Measurements from ENCODE around the gene RSPH4A.

Gene RSPH4A

GRCh38 chr6:116680880-116681672 lies 64.8 kb downstream of the RSPH4A start, which contains the start of gene KPNA5 (continued):
- TF ChIP-seq ZNF274 (IDR thresholded peaks at IDR 0.05; ENCODE audit: low read length) (no peak), ZNF274 (tag by site-specific recombination; IDR thresholded peaks at IDR 0.05; ENCODE audit: borderline replicate concordance) (no peak), GLI4 (tag by site-specific recombination; IDR thresholded peaks at IDR 0.05) (no peak), ZNF629 (tag by site-specific recombination; IDR thresholded peaks at IDR 0.05) (peak; percentile 58), YY2 (tag by site-specific recombination; IDR thresholded peaks at IDR 0.05) (peak; percentile 89), ZNF335 (tag by site-specific recombination; conservative IDR thresholded peaks at IDR 0.05) (peak; percentile 47), MZF1 (tag by site-specific recombination; IDR thresholded peaks at IDR 0.05; ENCODE audit: borderline replicate concordance) (no peak), ZNF664 (tag by site-specific recombination; IDR thresholded peaks at IDR 0.05) (peak; percentile 74), GLIS1 (tag by site-specific recombination; IDR thresholded peaks at IDR 0.05) (no peak; the same call in 1 of the 2 replicates), ZNF366 (tag by site-specific recombination; conservative IDR thresholded peaks at IDR 0.05) (0 out of 2 replicates have a peak, but pooled peaks have one; percentile 42), SP2 (tag by site-specific recombination; IDR thresholded peaks at IDR 0.05) (peak; percentile 75), ZBTB11 (tag by site-specific recombination; conservative IDR thresholded peaks at IDR 0.05; ENCODE audit: low read depth) (peak; percentile 72), ZNF785 (tag by site-specific recombination; IDR thresholded peaks at IDR 0.05) (no peak), ZNF16 (tag by site-specific recombination; IDR thresholded peaks at IDR 0.05; ENCODE audit: low read depth) (no peak), ZNF830 (tag by site-specific recombination; IDR thresholded peaks at IDR 0.05; ENCODE audit: low read depth) (no peak), ZNF549 (tag by site-specific recombination; IDR thresholded peaks at IDR 0.05) (no peak), ZNF610 (tag by site-specific recombination; IDR thresholded peaks at IDR 0.05; ENCODE audit: borderline replicate concordance) (no peak; the same call in 1 of the 2 replicates), ZBTB20 (tag by site-specific recombination; IDR thresholded peaks at IDR 0.05) (peak; percentile 93), IKZF3 (tag by site-specific recombination; IDR thresholded peaks at IDR 0.05) (no peak; the same call in 1 of the 2 replicates), FEZF1 (tag by site-specific recombination; IDR thresholded peaks at IDR 0.05) (no peak), ZNF571 (tag by site-specific recombination; IDR thresholded peaks at IDR 0.05) (no peak), ZNF24 (tag by site-specific recombination; IDR thresholded peaks at IDR 0.05) (peak; percentile 98), ZFP37 (tag by site-specific recombination; IDR thresholded peaks at IDR 0.05) (peak; percentile 78; the same call in 1 of the 2 replicates), ZNF2 (tag by site-specific recombination; IDR thresholded peaks at IDR 0.05) (peak; percentile 42; the same call in 1 of the 2 replicates), ZNF341 (tag by site-specific recombination; IDR thresholded peaks at IDR 0.05; ENCODE audit: low read depth) (peak; percentile 54)
- TF ChIP-seq, protein P1, sequence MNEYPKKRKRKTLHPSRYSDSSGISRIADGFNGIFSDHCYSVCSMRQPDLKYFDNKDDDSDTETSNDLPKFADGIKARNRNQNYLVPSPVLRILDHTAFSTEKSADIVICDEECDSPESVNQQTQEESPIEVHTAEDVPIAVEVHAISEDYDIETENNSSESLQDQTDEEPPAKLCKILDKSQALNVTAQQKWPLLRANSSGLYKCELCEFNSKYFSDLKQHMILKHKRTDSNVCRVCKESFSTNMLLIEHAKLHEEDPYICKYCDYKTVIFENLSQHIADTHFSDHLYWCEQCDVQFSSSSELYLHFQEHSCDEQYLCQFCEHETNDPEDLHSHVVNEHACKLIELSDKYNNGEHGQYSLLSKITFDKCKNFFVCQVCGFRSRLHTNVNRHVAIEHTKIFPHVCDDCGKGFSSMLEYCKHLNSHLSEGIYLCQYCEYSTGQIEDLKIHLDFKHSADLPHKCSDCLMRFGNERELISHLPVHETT (tag by site-specific recombination; IDR thresholded peaks at IDR 0.05): no peak
- TF ChIP-seq, protein P2, sequence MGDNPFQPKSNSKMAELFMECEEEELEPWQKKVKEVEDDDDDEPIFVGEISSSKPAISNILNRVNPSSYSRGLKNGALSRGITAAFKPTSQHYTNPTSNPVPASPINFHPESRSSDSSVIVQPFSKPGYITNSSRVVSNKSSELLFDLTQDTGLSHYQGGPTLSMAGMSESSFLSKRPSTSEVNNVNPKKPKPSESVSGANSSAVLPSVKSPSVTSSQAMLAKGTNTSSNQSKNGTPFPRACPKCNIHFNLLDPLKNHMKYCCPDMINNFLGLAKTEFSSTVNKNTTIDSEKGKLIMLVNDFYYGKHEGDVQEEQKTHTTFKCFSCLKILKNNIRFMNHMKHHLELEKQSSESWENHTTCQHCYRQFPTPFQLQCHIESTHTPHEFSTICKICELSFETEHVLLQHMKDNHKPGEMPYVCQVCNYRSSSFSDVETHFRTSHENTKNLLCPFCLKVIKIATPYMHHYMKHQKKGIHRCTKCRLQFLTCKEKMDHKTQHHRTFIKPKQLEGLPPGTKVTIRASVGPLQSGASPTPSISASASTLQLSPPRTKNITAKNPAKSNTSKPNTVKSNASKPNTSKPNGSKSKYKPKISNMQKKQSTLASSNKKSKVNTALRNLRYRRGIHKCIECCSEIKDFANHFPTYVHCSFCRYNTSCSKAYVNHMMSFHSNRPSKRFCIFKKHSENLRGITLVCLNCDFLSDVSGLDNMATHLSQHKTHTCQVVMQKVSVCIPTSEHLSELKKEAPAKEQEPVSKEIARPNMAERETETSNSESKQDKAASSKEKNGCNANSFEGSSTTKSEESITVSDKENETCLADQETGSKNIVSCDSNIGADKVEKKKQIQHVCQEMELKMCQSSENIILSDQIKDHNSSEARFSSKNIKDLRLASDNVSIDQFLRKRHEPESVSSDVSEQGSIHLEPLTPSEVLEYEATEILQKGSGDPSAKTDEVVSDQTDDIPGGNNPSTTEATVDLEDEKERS (tag by site-specific recombination; IDR thresholded peaks at IDR 0.05): no peak
- TF ChIP-seq, protein P3, sequence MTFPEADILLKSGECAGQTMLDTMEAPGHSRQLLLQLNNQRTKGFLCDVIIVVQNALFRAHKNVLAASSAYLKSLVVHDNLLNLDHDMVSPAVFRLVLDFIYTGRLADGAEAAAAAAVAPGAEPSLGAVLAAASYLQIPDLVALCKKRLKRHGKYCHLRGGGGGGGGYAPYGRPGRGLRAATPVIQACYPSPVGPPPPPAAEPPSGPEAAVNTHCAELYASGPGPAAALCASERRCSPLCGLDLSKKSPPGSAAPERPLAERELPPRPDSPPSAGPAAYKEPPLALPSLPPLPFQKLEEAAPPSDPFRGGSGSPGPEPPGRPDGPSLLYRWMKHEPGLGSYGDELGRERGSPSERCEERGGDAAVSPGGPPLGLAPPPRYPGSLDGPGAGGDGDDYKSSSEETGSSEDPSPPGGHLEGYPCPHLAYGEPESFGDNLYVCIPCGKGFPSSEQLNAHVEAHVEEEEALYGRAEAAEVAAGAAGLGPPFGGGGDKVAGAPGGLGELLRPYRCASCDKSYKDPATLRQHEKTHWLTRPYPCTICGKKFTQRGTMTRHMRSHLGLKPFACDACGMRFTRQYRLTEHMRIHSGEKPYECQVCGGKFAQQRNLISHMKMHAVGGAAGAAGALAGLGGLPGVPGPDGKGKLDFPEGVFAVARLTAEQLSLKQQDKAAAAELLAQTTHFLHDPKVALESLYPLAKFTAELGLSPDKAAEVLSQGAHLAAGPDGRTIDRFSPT (tag by site-specific recombination; IDR thresholded peaks at IDR 0.05): peak; percentile 50; the same call in 1 of the 2 replicates
- TF ChIP-seq, protein P4, sequence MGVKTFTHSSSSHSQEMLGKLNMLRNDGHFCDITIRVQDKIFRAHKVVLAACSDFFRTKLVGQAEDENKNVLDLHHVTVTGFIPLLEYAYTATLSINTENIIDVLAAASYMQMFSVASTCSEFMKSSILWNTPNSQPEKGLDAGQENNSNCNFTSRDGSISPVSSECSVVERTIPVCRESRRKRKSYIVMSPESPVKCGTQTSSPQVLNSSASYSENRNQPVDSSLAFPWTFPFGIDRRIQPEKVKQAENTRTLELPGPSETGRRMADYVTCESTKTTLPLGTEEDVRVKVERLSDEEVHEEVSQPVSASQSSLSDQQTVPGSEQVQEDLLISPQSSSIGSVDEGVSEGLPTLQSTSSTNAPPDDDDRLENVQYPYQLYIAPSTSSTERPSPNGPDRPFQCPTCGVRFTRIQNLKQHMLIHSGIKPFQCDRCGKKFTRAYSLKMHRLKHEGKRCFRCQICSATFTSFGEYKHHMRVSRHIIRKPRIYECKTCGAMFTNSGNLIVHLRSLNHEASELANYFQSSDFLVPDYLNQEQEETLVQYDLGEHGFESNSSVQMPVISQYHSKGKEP (tag by site-specific recombination; IDR thresholded peaks at IDR 0.05): no peak
